ENCODE data around the gene MFAP3. TPM values are rescaled to one million over a fixed set of nuclear protein-coding genes. Genes with fewer than 3 reads are reported as not detected.

MFAP3 gene
- total and polyA plus RNA-seq, 2 donors from 2014 or later = 3.1 to 36.4 TPM

GRCh38 chr5:154086146-154086545 lies 47.4 kb downstream of the MFAP3 start:
- FAIRE-seq = no peak
- no peak for TF ChIP-seq CTCF (IDR thresholded peaks at IDR 0.05; ENCODE audit: borderline replicate concordance, extremely low read depth, insufficient read depth)

GRCh38 chr5:154086641-154087040 lies 47.9 kb downstream of the MFAP3 start:
- Histone ChIP-seq H3K4me3 (ENCODE audit: low read length in 3 of 3) (no peak overlapping the region), H3K36me3 (ENCODE audit: control insufficient read depth in 2 of 3, insufficient read depth in 3 of 3, low read length in 3 of 3) (no peaks in the 10 kb centered on the region), H3K9me3 (ENCODE audit: control insufficient read depth in 2 of 3, insufficient read depth in 1 of 3, low read length in 3 of 3) (no peaks in the 10 kb centered on the region), H3K27ac (ENCODE audit: low read depth in 2 of 2, low read length in 2 of 2) (no peak overlapping the region), H3K27me3 (ENCODE audit: control insufficient read depth, insufficient read depth, low read length) (no peaks in the 10 kb centered on the region), H3K4me1 (ENCODE audit: control insufficient read depth in 2 of 3, insufficient read depth in 2 of 3, low read depth in 1 of 3, low read length in 3 of 3) (no peaks in the 10 kb centered on the region), H3K9ac (ENCODE audit: low read length in 3 of 3) (no peak overlapping the region)
- DNase-seq (no peak), FAIRE-seq (no peak)
- intact Hi-C loops (cut with DNase I) = no loop called here
- TF ChIP-seq CTCF (IDR thresholded peaks at IDR 0.05; ENCODE audit: borderline replicate concordance, extremely low read depth, insufficient read depth) = no peak

More at GRCh38 chr5:154086146-154086545, 47.4 kb downstream of the MFAP3 start:
- Histone ChIP-seq H3K9me3 (ENCODE audit: control insufficient read depth in 2 of 3, insufficient read depth in 1 of 3, low read length in 3 of 3) (no peaks in the 10 kb centered on the region), H3K9ac (ENCODE audit: low read length in 3 of 3) (no peak overlapping the region), H3K4me1 (ENCODE audit: control insufficient read depth in 2 of 3, insufficient read depth in 2 of 3, low read depth in 1 of 3, low read length in 3 of 3) (no peaks in the 10 kb centered on the region), H3K27me3 (ENCODE audit: control insufficient read depth, insufficient read depth, low read length) (no peaks in the 10 kb centered on the region), H3K36me3 (ENCODE audit: control insufficient read depth in 2 of 3, insufficient read depth in 3 of 3, low read length in 3 of 3) (no peaks in the 10 kb centered on the region), H3K27ac (ENCODE audit: low read depth in 2 of 2, low read length in 2 of 2) (no peak overlapping the region), H3K4me3 (ENCODE audit: low read length in 3 of 3) (no peak overlapping the region)
- no peak for DNase-seq
- intact Hi-C loops (cut with DNase I) = no loop called here

- intact Hi-C loops (cut with DNase I) = no loop called here
- FAIRE-seq = no peak
- Histone ChIP-seq H3K9me3 (ENCODE audit: control insufficient read depth in 2 of 3, insufficient read depth in 1 of 3, low read length in 3 of 3) (no peaks in the 10 kb centered on the region), H3K36me3 (ENCODE audit: control insufficient read depth in 2 of 3, insufficient read depth in 3 of 3, low read length in 3 of 3) (no peaks in the 10 kb centered on the region), H3K9ac (ENCODE audit: low read length in 3 of 3) (no peak overlapping the region), H3K4me3 (ENCODE audit: low read length in 3 of 3) (no peak overlapping the region), H3K4me1 (ENCODE audit: control insufficient read depth in 2 of 3, insufficient read depth in 2 of 3, low read depth in 1 of 3, low read length in 3 of 3) (no peaks in the 10 kb centered on the region), H3K27ac (ENCODE audit: low read depth in 2 of 2, low read length in 2 of 2) (no peak overlapping the region), H3K27me3 (ENCODE audit: control insufficient read depth, insufficient read depth, low read length) (no peaks in the 10 kb centered on the region)
- no peak for DNase-seq
- no peak for TF ChIP-seq CTCF (IDR thresholded peaks at IDR 0.05; ENCODE audit: borderline replicate concordance, extremely low read depth, insufficient read depth)
These were observed 48.5 kb downstream of the MFAP3 start for GRCh38 chr5:154087260-154087659.

- Histone ChIP-seq H3K27me3 (ENCODE audit: control insufficient read depth, insufficient read depth, low read length) (no peaks in the 10 kb centered on the region), H3K9ac (ENCODE audit: low read length in 3 of 3) (no peak overlapping the region), H3K4me3 (ENCODE audit: low read length in 3 of 3) (no peak overlapping the region), H3K27ac (ENCODE audit: low read depth in 2 of 2, low read length in 2 of 2) (no peak overlapping the region), H3K36me3 (ENCODE audit: control insufficient read depth in 2 of 3, insufficient read depth in 3 of 3, low read length in 3 of 3) (no peaks in the 10 kb centered on the region), H3K9me3 (ENCODE audit: control insufficient read depth in 2 of 3, insufficient read depth in 1 of 3, low read length in 3 of 3) (no peaks in the 10 kb centered on the region), H3K4me1 (ENCODE audit: control insufficient read depth in 2 of 3, insufficient read depth in 2 of 3, low read depth in 1 of 3, low read length in 3 of 3) (no peaks in the 10 kb centered on the region)
- TF ChIP-seq CTCF (IDR thresholded peaks at IDR 0.05; ENCODE audit: borderline replicate concordance, extremely low read depth, insufficient read depth) = no peak
- intact Hi-C loops (cut with DNase I) = no loop called here
- FAIRE-seq (no peak), DNase-seq (no peak)
These were observed 50.0 kb downstream of the MFAP3 start for GRCh38 chr5:154088801-154089200.
